ENCODE measurements around the gene CPD. TPM values are rescaled to one million over a fixed set of nuclear protein-coding genes. Genes with fewer than 3 reads are reported as not detected.

The CPD gene
- total and polyA plus RNA-seq, 2 of the 13 experiments (the other 11 are each of a cell fraction or from before 2014, with no cell fraction given) = 46.1 to 72.3 TPM

GRCh38 chr17:30344283-30345088 lies 34.2 kb upstream of the CPD start (continued):
- TF ChIP-seq ZNF281 (CRISPR knock-in tag; IDR thresholded peaks at IDR 0.05; ENCODE audit: borderline replicate concordance) = peak; percentile 85; the same call in 1 of the 2 replicates
- peak; percentile 19; the same call in 1 of the 2 replicates for TF ChIP-seq ZNF232 (CRISPR knock-in tag; IDR thresholded peaks at IDR 0.05; ENCODE audit: borderline replicate concordance)
- TF ChIP-seq TFDP1 (CRISPR knock-in tag; IDR thresholded peaks at IDR 0.05; ENCODE audit: borderline replicate concordance) = peak; percentile 66; the same call in 1 of the 2 replicates
- peak; percentile 97 for TF ChIP-seq HDAC2 (CRISPR knock-in tag; IDR thresholded peaks at IDR 0.05)
- TF ChIP-seq POLR2AphosphoS2 (IDR thresholded peaks at IDR 0.05; ENCODE audit: low read depth, low read length) = no peak
- peak; percentile 53; the same call in 1 of the 2 replicates for TF ChIP-seq FOXP1 (IDR thresholded peaks at IDR 0.05)
- TF ChIP-seq FOXP1 (CRISPR knock-in tag; IDR thresholded peaks at IDR 0.05) = peak; percentile 88
- TF ChIP-seq ZUFSP (CRISPR knock-in tag; IDR thresholded peaks at IDR 0.05; ENCODE audit: borderline replicate concordance) = no peak
- TF ChIP-seq ZNF513 (CRISPR knock-in tag; conservative IDR thresholded peaks at IDR 0.05) = no peak
- TF ChIP-seq ZNF33B (CRISPR knock-in tag; IDR thresholded peaks at IDR 0.05) = no peak; the same call in 1 of the 2 replicates
- TF ChIP-seq MXD4 (CRISPR knock-in tag; IDR thresholded peaks at IDR 0.05) = 0 out of 2 replicates have a peak, but pooled peaks have one; percentile 22
- no peak for TF ChIP-seq CREBL2 (CRISPR knock-in tag; IDR thresholded peaks at IDR 0.05; ENCODE audit: borderline replicate concordance)
- peak; percentile 40; the same call in 1 of the 2 replicates for TF ChIP-seq HMGXB3 (CRISPR knock-in tag; IDR thresholded peaks at IDR 0.05; ENCODE audit: borderline replicate concordance)
- TF ChIP-seq TOE1 (CRISPR knock-in tag; IDR thresholded peaks at IDR 0.05) = no peak
- peak; percentile 58; the same call in 1 of the 2 replicates for TF ChIP-seq ZC3H4 (CRISPR knock-in tag; IDR thresholded peaks at IDR 0.05; ENCODE audit: borderline replicate concordance)
- TF ChIP-seq HNF4A (CRISPR knock-in tag; IDR thresholded peaks at IDR 0.05) = peak; percentile 96
